ENCODE data around the gene TRPT1.

TRPT1 gene

DNA sequence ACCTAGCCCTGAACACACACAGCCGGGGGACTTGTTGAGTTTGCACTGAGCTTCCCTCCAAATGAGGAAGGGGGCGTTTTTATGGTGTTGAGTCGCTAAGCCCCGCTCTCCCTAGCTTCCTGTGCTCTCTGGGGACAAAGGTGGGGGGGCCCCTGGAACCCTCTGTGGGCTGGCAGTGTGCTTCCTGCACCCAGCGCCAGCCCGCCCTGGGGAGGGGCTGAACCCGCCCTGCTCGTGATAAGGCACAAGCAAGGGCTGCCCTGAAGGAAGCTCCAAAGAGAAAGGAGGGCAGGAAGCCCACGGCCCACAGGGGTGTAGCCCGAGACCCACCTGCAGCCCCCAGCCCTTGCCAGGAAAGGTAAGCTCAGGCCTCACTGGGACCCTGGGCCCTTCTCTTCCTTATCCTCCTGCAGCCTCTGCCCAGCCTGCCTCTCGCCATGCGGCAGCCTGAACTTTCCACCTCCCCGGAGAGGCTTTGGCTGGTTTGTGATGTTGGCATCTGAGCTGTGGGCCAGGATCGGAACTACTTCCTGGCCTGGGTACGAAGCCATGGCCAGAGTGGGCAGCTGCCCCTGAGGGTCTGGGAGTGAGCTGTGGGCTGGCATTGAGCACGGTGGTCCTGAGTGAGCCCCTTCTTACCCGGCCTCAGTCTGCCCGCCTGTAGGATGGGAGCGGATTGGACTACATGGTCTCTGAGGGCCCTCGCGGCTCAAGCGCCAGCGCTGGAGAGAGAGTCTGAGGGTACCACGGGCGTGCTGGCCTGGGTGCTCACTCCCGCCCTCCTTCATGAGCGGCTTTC, 19.3 kb downstream of the TRPT1 start, which contains the start of gene FERMT3:
FERMT3 (plus strand) TSS at position 265 of the 799 bp plus-strand sequence. CDS start 644 bp downstream, outside the sequence.
- DNase-seq = peak; percentile 85

DNA sequence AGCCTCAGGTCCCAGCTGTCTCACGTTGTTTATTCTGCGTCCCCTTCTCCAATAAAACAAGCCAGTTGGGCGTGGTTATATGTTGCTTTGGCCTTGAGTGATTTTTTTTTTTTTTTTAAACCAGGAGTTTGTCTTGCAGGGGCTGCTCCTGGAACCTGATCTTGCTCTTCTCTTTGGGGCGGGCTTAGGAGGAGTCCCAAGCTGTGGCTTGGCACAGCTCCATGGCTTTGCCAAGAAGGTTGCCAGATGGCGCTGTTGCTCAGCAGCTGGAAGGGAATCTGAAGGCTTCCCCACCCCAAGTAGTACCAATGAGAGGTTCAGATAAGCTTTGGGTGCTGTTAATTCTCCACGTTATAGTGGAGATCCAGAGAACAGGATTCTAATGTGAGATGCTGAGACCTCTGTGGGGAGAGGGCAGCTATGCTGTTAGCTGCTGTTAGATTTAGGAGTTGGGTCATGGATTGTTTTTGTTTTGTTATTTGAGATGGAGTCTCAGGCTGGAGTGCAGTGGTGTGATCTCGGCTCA, 21.5 kb downstream of the TRPT1 start:
- DNase-seq = peak; percentile 81

DNA sequence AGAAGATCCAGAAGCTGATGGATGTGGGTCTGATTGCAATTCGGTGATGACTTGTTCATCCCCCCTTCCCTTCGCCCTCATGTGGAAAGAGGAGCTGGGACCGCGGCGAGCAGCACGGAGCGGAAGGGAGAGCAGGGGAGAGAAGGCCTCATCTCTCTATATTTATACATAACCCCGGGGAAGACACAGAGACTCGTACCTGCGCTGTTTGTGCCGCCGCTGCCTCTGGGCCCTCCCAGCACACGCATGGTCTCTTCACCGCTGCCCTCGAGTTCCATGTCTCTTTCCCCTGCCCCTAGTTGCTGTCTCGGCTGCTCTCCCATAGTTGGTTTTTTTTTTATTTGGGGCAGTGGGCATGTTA, 21.9 kb downstream of the TRPT1 start:
- no peak for DNase-seq

DNA sequence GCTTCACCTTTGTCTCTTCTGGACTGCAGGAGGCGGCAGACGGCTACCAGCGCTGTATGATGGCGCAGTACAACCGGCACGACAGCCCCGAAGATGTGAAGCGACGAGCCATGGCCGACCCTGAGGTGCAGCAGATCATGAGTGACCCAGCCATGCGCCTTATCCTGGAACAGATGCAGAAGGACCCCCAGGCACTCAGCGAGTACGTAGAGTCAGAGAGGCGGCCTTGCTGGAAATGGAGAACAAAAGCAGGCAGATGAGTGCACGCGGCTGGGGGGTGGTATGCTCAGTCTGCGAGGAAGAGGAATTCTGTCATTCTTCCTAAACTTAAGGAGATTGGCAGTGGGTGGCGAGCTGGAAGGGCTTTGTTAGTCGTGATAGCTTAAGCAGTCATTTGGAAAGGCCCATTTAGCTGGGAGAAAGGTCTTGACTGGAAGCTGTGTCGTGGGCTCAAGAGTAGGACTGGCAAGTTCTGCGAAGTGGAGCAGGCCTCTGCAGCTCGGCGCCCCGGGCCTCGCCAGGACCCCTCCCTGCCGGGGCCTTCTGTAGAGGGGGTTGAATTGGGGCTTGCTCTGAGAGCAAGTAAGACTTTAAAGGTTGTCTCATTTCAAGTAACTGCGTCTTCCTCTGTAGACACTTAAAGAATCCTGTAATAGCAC, 22.4 kb downstream of the TRPT1 start:
- no peak for DNase-seq

DNA sequence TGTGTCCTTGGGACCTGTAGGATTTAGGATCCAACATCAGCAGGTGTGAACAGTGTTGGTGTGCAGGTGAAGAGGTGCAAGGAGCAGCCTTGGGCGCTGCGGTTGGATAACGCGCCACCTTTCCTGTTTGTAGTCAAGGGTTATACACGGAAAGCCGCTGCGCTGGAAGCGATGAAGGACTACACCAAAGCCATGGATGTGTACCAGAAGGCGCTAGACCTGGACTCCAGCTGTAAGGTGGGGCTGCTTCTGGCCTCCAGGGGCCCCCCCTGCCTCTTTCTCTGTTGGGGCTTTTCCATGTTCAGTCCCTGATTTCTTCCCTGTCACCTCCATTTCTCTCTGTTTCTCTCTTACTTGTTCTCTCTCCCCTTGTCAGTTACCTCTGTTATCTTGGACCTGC, 23.0 kb downstream of the TRPT1 start:
- no peak for DNase-seq

DNA sequence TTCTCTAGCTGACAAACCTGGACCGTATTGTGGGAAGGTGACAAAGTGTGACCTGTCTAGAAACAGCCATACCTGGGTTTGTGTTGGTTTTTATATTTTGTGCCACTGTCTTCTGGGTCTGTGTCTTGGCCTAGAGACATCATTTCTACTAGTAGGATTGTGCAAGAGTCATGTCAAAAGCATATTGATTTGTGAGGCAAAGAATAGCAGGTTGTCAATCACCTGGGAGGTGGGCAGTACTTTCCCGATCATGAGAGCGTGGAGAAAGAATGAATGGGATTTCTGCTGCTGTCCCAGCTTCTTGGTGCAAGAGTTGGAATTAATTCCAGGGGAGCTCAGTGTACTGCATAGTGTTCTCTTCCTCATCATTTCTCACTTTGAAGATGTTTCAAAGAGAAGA, 24.4 kb downstream of the TRPT1 start:
- no peak for DNase-seq

DNA sequence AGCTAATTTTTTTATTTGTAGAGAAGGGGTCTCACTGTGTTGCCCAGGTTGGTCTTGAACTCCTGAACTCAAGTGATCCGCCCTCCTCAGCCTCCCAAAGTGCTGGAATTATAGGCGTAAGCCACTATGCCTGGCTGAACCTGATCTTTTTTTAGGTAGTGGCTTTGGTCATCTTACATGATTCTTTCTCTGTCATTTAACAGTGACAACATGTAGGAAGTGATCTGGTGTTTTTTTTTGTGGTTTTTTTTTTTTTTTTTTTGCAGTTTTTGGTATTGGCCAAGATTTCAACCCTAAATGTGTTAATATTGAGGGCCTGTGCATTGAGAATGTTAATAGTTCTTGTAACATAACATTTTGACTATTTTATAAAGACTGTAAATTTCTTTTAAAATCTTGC, 27.5 kb downstream of the TRPT1 start:
- DNase-seq = no peak

DNA sequence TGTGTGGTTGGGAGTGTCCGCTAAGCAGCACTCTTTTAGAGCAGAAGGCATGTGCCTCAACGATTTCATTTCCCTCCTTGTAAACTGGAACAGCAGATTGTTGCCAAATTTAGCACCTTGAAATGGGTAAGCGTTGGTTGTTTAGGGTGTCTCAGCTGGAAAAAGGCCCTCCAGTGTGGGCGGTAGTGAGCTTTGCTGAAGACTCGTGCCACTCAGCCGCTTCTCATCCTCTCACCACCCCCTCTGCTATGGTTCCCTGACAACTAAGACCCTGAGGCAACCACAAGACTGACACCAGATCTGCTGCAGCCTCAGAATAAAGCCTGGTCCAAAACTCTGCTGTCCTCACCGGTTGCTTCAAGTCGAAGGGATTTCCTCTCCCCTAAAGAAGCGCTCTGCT, 29.4 kb downstream of the TRPT1 start:
- DNase-seq = no peak

DNA sequence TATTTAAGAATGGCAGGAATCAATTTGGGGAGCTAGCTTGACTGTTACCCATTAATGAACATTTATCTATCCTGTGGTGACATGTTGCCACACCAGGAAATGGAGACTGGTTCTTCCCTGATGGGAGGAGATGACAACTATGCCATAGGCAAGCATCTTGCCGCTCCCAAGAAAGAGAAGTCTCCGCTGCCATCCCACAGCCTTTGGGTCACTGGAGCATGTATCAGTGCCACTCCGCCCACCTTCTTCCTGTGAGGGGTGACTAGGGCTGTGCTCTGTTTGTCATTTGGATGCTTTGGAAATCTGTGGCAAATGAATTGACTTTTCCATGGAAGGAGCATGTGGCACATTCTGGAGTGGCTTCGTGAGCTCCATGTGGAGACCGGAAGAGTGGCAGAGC, 33.6 kb downstream of the TRPT1 start:
- no peak for DNase-seq

DNA sequence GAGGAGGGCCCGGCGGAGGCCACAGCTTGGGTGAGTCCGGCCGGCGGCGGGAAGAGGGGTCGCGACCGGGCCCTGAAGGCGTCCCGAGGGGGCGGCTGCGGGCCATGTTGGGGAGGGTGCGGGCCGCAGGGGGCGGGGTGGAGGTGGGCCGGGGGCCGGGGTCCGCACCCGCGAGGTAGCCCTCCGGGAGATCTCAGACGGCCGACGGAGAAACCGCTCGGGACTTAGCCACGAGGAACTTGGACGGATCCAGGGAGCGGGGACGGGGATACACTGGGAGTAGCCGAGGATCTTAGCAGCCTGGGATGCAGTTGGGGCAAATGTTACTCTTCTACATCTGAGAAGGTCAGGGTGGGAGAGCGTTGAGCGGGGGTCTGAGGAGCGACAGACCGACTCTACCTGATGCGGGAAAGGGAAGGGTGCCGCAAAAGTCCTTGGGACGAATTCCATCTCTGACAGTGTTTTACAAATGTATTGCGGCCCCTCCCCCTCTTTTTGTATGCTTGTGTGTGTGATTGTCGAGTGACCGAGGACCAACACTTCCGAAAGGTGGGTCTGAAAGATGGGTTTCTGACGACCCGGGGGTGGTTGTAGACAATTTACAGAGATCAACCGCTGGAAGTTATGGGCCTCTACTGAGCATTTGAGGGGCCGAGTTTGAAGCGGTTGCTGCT, 39.4 kb downstream of the TRPT1 start:
- peak; percentile 72 for DNase-seq

DNA sequence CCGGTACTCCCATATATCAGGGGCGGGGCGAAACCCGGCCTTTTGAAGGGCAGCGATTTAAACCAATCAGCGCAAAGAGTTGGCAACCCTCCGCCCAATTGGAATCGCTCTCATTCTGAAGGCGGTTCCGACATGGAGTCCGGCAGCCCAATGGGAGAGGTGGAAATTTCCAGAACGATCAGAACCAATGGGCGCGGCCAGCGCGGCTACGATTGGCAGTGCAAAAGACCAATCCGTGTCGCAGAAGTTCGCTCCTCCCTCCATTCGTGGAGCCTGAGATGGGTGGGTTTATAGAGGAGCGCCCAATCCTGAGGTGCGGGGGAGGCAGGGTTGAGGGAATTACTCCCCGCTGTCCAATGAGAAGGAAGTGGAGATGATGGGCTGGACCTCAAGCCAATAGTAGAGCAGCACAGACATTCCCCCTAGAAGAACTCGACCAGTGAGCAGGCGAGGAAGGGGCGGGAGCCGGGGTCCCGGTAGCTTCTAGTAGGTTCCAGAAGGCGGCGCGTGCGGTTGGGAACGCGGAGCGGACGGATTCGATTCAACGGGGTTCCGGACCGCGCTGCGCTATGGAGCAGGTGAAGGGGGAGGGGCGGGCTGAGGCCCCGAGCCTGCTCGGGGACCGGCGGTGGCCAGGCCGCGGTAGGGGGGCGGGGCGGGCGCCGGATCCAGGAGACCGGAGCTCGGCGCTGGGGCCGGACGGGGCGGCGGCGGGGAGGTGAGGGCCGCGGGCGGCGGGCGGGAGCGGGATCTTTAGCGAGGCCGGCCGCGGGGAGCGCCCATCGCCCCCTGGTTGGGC, 40.1 kb downstream of the TRPT1 start, which contains the start of gene STIP1:
STIP1 (plus strand) TSS at position 479 of the 799 bp plus-strand sequence; CDS start at position 570, 91 bp downstream.
- DNase-seq = peak; percentile 98

DNA sequence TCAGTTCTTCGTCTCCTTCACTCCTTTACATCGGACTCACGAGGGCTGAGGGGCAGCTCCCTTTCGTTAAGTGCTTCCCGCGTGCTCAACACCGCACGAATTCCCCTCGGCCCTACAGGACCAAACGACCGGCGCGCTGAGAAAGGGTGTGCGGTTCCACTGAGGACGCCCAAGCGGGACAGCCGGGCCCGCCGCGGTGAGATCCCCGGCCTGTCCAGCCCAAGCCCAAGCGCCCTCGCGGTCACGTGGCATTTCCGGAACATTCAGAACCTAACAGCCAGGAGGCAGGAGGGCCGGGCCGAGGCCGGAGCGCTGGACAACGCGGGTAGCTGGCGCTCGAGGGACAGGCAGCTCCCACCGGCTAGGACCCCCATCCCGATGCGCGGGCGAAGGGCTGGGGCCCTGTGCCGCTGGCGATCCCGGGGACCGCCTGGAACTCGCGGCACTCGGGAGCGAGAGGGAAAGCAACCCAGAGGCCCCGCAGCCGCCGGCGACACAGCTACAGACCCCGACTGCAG, 40.8 kb downstream of the TRPT1 start:
- DNase-seq = no peak

DNA sequence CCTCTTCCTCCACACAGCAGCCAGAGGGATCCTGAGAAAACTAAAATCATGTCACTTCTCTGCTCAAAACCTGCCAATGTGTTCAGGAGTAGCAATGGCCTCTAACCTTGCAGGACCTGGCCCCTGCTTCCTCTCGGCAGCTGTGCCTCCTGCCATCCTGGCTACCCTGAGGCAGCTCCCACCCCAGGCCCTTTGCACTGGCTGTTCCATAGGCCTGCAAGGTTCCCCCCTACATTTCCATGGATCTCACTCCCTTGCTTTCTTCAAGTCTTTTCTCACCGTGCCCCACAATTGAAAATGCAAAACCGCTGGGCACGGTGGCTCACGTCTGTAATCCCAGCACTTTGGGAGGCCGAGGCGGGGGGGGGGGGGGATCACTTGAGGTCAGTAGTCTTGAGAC, 42.1 kb downstream of the TRPT1 start:
- no peak for DNase-seq

DNA sequence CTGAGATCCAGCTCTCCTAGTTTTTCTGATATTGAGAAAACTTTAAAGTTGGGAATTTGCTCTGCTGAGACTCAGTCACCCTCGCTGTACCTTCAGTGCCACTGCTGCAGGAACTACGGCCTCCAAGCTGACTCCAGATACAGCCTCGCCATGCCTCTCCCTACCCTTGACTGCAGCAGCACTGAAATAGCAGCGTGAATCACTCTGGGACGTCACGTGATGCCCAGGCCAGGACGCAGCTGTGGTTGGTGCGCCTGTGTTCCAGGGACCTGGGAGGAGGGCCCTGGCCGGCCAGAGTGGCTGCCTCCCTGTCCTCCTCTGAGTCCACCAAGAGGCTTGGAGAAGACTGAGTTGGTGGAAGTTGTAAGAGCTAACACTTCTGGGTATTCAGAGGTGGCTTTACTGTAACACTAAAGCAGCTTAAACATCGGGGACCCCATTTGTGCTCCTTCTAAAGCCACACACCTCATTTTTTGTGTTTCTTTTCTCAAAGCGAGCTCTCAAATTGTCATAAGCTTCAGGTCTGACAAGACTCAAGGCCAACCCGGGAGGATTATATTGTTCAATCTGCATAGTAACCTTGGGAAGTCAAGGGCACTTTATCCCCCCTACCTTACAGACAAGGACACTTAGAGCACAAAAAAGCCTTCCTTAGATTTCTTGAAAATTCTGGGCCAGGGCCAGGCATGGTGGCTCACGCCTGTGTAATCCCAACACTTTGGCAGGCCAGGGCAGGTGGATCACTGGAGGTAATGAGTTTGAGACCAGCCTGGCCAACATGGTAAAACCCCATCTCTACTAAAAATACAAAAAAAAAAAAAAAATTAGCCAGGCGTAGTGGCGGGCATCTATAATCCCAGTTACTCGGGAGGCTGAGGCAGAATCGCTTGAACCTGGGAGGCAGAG, 44.2 kb downstream of the TRPT1 start:
- DNase-seq = peak; percentile 73

DNA sequence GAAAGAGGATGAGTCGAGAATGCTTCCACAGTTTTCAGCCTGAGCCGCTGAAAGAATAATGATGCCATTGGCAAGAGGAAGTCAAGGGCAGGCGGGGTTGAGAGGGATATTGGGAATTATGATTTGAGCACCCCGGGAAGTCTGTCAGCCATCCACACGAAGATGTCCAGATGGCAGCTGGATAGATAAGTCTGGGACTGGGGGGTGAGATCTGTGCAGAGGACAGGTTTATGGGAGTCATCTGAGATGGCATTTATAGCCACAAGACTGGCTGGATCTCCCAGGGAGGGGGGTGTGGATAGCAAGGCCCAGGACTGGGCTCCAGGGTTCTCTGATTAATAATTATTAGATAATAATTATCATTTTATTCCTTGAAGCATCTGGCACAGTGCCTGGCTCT, 45.1 kb downstream of the TRPT1 start:
- no peak for DNase-seq

DNA sequence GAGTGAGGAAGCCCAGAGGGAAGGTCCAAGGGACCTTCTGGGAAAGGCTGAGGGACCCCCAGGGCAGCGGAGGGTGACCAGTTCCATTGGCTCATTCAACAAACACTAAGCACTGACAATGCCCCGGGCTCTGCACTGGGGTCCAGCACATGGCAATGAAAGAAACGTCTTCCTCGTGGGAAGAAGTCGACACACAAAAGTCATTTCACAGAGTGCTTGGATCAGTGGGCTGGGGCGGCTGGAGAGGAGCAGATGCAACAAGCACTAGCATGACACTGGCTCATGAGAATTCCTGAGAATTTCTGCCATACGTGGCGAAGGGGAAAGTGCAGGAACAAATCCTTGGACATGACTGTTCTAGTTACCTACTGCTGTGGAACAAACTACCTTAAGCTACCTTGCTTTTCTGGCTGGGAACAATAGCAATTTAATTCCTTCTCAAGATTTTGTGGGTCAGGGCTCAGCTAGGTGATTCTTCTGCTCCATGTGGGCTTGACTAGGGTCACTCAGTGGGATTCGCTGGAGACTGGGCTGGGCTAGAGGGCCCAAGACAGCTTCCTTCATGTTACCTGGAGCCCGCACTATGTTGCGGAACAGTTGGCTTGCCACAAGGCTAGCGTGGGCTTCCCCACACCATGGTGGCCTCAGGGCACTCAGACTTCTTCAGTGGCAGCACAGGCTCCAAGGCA, 46.9 kb downstream of the TRPT1 start:
- no peak for DNase-seq

DNA sequence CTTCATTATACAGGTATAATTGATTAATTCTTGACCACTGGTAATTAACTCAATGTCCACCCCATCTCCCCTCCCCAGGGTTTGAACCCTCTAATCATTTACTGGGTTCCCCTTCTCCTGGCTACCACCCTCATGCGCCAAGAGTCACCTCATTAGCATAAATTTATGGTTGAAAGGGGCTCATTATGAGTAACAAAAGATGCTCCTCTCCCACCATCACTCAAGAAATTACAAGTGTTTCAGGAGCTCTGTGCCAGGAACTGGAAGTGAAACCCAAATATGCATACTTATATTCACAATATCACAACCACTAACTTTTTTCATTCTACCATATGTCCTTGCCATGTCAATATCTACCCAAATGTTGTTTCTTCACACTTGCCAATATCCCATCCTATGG, 47.8 kb downstream of the TRPT1 start:
- no peak for DNase-seq

DNA sequence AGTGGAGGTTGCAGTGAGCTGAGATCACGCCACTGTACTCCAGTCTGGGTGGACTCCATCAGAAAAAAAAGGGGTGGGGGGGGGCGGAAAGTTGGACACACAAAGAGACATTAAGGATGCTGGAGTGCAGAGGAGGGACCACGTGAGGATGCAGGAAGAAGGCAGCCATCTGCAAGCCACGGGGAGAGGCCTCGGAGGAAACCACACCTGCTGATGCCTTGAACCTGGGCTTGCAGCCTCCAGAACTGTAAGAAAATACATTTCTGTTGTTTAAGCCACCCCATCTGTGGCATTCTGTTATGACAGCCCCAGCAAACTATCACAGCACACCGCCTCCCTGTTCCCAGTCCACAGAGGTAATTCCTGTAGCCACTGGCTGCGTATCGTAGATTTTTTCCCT, 49.2 kb downstream of the TRPT1 start:
- no peak for DNase-seq

Data from activated CD8-positive, alpha-beta memory T cell treated with anti-CD3 and anti-CD28 coated beads, Interleukin-2, amount 50 U/mL, for 48 hours (primary cell).